Ammon's horn (tissue), 1 donor: ENCODE results near the gene FNTB.

Source experiments
- DNase-seq: peaks from one replicate; pipeline ENCODE4 v3.0.0-alpha.2; 2016; ENCODE audit warnings: low spot score

FNTB gene

GRCh38 chr14:64986648-64987437 lies at the start of gene FNTB:
Gene FNTB, plus strand, starts transcription at chr14:64986895. Its CDS starts 59 bp downstream, at chr14:64986954.
- DNase-seq: peak; percentile 98

- DNase-seq: no peak
Observed at GRCh38 chr14:64937171-64937820, 49.4 kb upstream of the FNTB start.

- no peak for DNase-seq
Observed at GRCh38 chr14:64937821-64938193, 48.9 kb upstream of the FNTB start.

- DNase-seq: no peak
Observed at GRCh38 chr14:64938972-64939816, 47.5 kb upstream of the FNTB start.

GRCh38 chr14:64939817-64940190 lies 46.9 kb upstream of the FNTB start:
- DNase-seq: no peak

GRCh38 chr14:64940336-64940910 lies 46.3 kb upstream of the FNTB start:
- no peak for DNase-seq

GRCh38 chr14:64942531-64943111 lies 44.1 kb upstream of the FNTB start, which contains the start of gene GPX2:
Gene GPX2, minus strand, starts transcription at chr14:64942745. Its CDS starts 19 bp downstream, at chr14:64942726.
- no peak for DNase-seq

- no peak for DNase-seq
Observed at GRCh38 chr14:64943556-64943955, 43.1 kb upstream of the FNTB start.

GRCh38 chr14:64944041-64944440 lies 42.7 kb upstream of the FNTB start:
- DNase-seq: no peak

- DNase-seq: no peak
Observed at GRCh38 chr14:64944861-64945260, 41.8 kb upstream of the FNTB start.

GRCh38 chr14:64945431-64946178 lies 41.1 kb upstream of the FNTB start:
- DNase-seq: peak; percentile 3

GRCh38 chr14:64946310-64947045 lies 40.2 kb upstream of the FNTB start:
- DNase-seq: no peak

GRCh38 chr14:64947710-64948611 lies 38.7 kb upstream of the FNTB start:
- DNase-seq: peak; percentile 3

- DNase-seq: peak; percentile 2
Observed at GRCh38 chr14:64948612-64949210, 38.0 kb upstream of the FNTB start.

- DNase-seq: peak; percentile 4
Observed at GRCh38 chr14:64950889-64951288, 35.8 kb upstream of the FNTB start.

- no peak for DNase-seq
Observed at GRCh38 chr14:64951291-64951690, 35.4 kb upstream of the FNTB start.

GRCh38 chr14:64951724-64952123 lies 35.0 kb upstream of the FNTB start:
- DNase-seq: no peak

- peak; percentile 4 for DNase-seq
Observed at GRCh38 chr14:64952598-64953309, 33.9 kb upstream of the FNTB start.
